HepG2 (cell line): Measurements from ENCODE around the gene FAM131C. TPM values are rescaled to one million over a fixed set of nuclear protein-coding genes. Genes with fewer than 3 reads are reported as not detected.

Experiments
- AKNA ChIP-seq: sonication (generic); formaldehyde crosslinking; IDR thresholded peaks from 2 replicates; pipeline ENCODE4 v1.4.0; 2020; ENCODE audit warnings: missing genetic modification reagents, borderline replicate concordance
- ARID2 ChIP-seq: sonication (generic); formaldehyde crosslinking; IDR thresholded peaks from 2 replicates; pipeline ENCODE4 v1.8.1; 2022; ENCODE audit warnings: mild to moderate bottlenecking, missing genetic modification reagents, borderline replicate concordance
- POLR2AphosphoS2 ChIP-seq: IDR thresholded peaks from 2 replicates; pipeline ENCODE4 v1.6.1; 2011; ENCODE audit warnings: low read depth, low read length, improper control_type of control experiment
- TARDBP ChIP-seq: sonication (generic); formaldehyde crosslinking; IDR thresholded peaks from 2 replicates; pipeline ENCODE4 v1.8.0; 2022; ENCODE audit warnings: mild to moderate bottlenecking, missing genetic modification reagents
- TGIF2 ChIP-seq: IDR thresholded peaks from 2 replicates; pipeline ENCODE4 v1.6.1; 2016; ENCODE audit warnings: control low read depth, missing compliant biosample characterization
- ZFP82 ChIP-seq: sonication (generic); formaldehyde crosslinking; IDR thresholded peaks from 2 replicates; pipeline ENCODE4 v1.5.1; 2020; ENCODE audit warnings: mild to moderate bottlenecking, missing genetic modification reagents, borderline replicate concordance
- polyA plus RNA-seq, 8 experiments: library from polyadenylated mRNA; depleted of rRNA in 3 of 8; stranded (reverse) in 7 of 8; unstranded in 1 of 8; fragments of >200 nt; fragmentation: Illumina TruSeq in 4 of 8; extraction: Trizol in 4 of 8; gene quantifications; 2 replicates each; pipeline versions ENCODE4 v1.2.1 to v1.2.3, GENCODE V29; 2011 to 2016; ENCODE audit warnings: low read depth in 4 of 8, missing spikeins in 1 of 8, mixed read lengths in 1 of 8; ENCODE audit not compliant: insufficient read depth in 1 of 8
- total RNA-seq, 5 experiments: library from RNA; depleted of rRNA; stranded (reverse); fragments of >200 nt; fragmentation: Illumina TruSeq; extraction: Trizol; gene quantifications; 2 replicates each; pipeline ENCODE4 v1.2.3, GENCODE V29; 2016; ENCODE audit warnings: low read depth in 1 of 5

Gene FAM131C
- total and polyA plus RNA-seq, 2 of the 13 experiments (the other 11 are each of a cell fraction or from before 2014, with no cell fraction given) = 0.07 TPM; not detected in 1

DNA sequence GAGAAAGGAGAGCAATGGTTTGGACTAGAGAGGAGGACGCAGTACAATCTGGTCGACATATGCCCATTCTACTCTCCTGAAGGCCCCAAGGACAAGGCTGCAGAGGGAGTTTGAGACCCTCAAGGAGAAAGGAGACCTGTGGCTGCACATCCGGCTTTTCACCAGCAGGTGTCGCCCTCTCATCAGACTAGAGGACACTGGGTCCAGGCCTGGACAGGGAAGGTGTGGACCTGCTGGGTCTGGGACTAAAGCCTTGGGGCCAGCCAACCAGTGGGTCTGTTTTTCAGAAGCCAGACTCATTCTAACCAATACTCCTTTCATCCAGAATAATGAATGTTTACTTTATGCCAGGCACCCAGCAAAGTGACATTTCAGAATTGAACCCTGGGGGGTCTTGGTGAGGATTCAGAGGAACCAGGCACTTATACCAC is 64.4 kb downstream of the FAM131C start (continued):
- TF ChIP-seq AKNA (CRISPR knock-in tag) (no peak), TGIF2 (CRISPR knock-in tag) (no peak), POLR2AphosphoS2 (no peak), ARID2 (CRISPR knock-in tag) (no peak), TARDBP (CRISPR knock-in tag) (no peak), ZFP82 (CRISPR knock-in tag) (no peak)

Other genes starting within 250 kb of the FAM131C start
- 14.0 and 25.1 TPM in 2 replicates for gene SPEN, start 225.9 kb downstream of the FAM131C start, total RNA-seq (2016; rRNA removed; fragmentation: Illumina TruSeq; extraction: Trizol)
- 4.8 and 5.0 TPM in 2 replicates for gene SPEN, start 225.9 kb downstream of the FAM131C start, polyA plus RNA-seq (2011; rRNA removed)
- 10.1 and 16.7 TPM in 2 replicates for gene ZBTB17, start 97.5 kb downstream of the FAM131C start, total RNA-seq (2016; rRNA removed; fragmentation: Illumina TruSeq; extraction: Trizol)
- 17.0 and 21.0 TPM in 2 replicates for gene ZBTB17, start 97.5 kb downstream of the FAM131C start, polyA plus RNA-seq (2011; rRNA removed)
- 3.5 and 4.0 TPM in 2 replicates for gene SRARP, start 69.4 kb downstream of the FAM131C start, total RNA-seq (2016; rRNA removed; fragmentation: Illumina TruSeq; extraction: Trizol)
- 10.5 and 12.8 TPM in 2 replicates for gene SRARP, start 69.4 kb downstream of the FAM131C start, polyA plus RNA-seq (2011; rRNA removed)
- gene HSPB7, start 55.6 kb downstream of the FAM131C start, total RNA-seq (2016; rRNA removed; fragmentation: Illumina TruSeq; extraction: Trizol) = not detected in 2 replicates
- 0.10 and 0.20 TPM in 2 replicates for gene HSPB7, start 55.6 kb downstream of the FAM131C start, polyA plus RNA-seq (2011; rRNA removed)
- gene CLCNKA, start 51.6 kb downstream of the FAM131C start, total RNA-seq (2016; rRNA removed; fragmentation: Illumina TruSeq; extraction: Trizol) = not detected in 2 replicates
- gene CLCNKA, start 51.6 kb downstream of the FAM131C start, polyA plus RNA-seq (2011; rRNA removed) = 0.03 and 0.07 TPM in 2 replicates
- gene CLCNKB, start 29.9 kb downstream of the FAM131C start, total RNA-seq (2016; rRNA removed; fragmentation: Illumina TruSeq; extraction: Trizol) = not detected in 2 replicates
- 0.04 TPM in 1 of 2 replicates, not detected in the other for gene CLCNKB, start 29.9 kb downstream of the FAM131C start, polyA plus RNA-seq (2011; rRNA removed)
- gene EPHA2, start 82.4 kb upstream of the FAM131C start, total RNA-seq (2016; rRNA removed; fragmentation: Illumina TruSeq; extraction: Trizol) = 15.5 and 33.6 TPM in 2 replicates
- gene EPHA2, start 82.4 kb upstream of the FAM131C start, polyA plus RNA-seq (2011; rRNA removed) = 53.6 and 62.5 TPM in 2 replicates
- 1.8 and 2.0 TPM in 2 replicates for gene ARHGEF19, start 139.0 kb upstream of the FAM131C start, total RNA-seq (2016; rRNA removed; fragmentation: Illumina TruSeq; extraction: Trizol)
- 1.7 and 2.2 TPM in 2 replicates for gene ARHGEF19, start 139.0 kb upstream of the FAM131C start, polyA plus RNA-seq (2011; rRNA removed)
- 0.98 and 1.6 TPM in 2 replicates for gene CPLANE2, start 163.5 kb upstream of the FAM131C start, total RNA-seq (2016; rRNA removed; fragmentation: Illumina TruSeq; extraction: Trizol)
- gene CPLANE2, start 163.5 kb upstream of the FAM131C start, polyA plus RNA-seq (2011; rRNA removed) = 0.27 and 0.29 TPM in 2 replicates